Cardiac fibroblast (primary cell): ENCODE data around the gene NFE2.

Source experiments
- DNase-seq, 2 donors: peaks; one replicate each; pipeline versions ENCODE4 v3.0.0 to v3.0.0-alpha.2; 2010; ENCODE audit warnings: low read depth in 2 of 2
- H3K4me3 ChIP-seq, 2 donors: replicated peaks in 1 of 2; 1 replicate in 1 of 2; 2 replicates in 1 of 2; pipeline ENCODE4 v1.5.1; 2011; ENCODE audit warnings: low read depth in 2 of 2, low read length in 2 of 2, mild to moderate bottlenecking in 2 of 2, moderate library complexity in 1 of 2
- CTCF ChIP-seq: IDR thresholded peaks from one replicate; pipeline ENCODE4 v1.5.1; 2011; ENCODE audit warnings: low read depth, mild to moderate bottlenecking, low read length, inconsistent platforms

Gene NFE2

GRCh38 chr12:54296393-54297099 lies 4.3 kb downstream of the NFE2 start:
- no peak overlapping the region for H3K4me3 ChIP-seq
- TF ChIP-seq CTCF: no peak
- DNase-seq: no peak

GRCh38 chr12:54294953-54295566 lies 5.8 kb downstream of the NFE2 start:
- no peak overlapping the region for H3K4me3 ChIP-seq
- no peak for TF ChIP-seq CTCF

GRCh38 chr12:54294152-54294952 lies 6.5 kb downstream of the NFE2 start:
- H3K4me3 ChIP-seq: no peak overlapping the region
- peak; percentile 96 for TF ChIP-seq CTCF
- peak; percentile 41 to 49 for DNase-seq

More at GRCh38 chr12:54294953-54295566, 5.8 kb downstream of the NFE2 start:
- no peak for DNase-seq

GRCh38 chr12:54292931-54293241 lies 7.9 kb downstream of the NFE2 start:
- no peak for TF ChIP-seq CTCF
- no peak for DNase-seq

GRCh38 chr12:54292083-54292930 lies 8.5 kb downstream of the NFE2 start:
- DNase-seq: no peak
- TF ChIP-seq CTCF: no peak
- no peak overlapping the region for H3K4me3 ChIP-seq

More at GRCh38 chr12:54292931-54293241, 7.9 kb downstream of the NFE2 start:
- no peak overlapping the region for H3K4me3 ChIP-seq
